HepG2 (cell line): ENCODE data around the gene STK11.

Source experiments
- ATF3 ChIP-seq: sonication (generic); formaldehyde crosslinking; IDR thresholded peaks from 2 replicates; pipeline ENCODE4 v1.4.0; 2020; ENCODE audit warnings: missing genetic modification reagents
- CSRNP2 ChIP-seq: sonication (generic); formaldehyde crosslinking; conservative IDR thresholded peaks from 2 replicates; pipeline ENCODE4 v1.8.0; 2022; ENCODE audit warnings: low read depth, missing genetic modification reagents
- DDIT3 ChIP-seq: sonication (generic); formaldehyde crosslinking; IDR thresholded peaks from 2 replicates; pipeline ENCODE4 v1.4.0; 2020; ENCODE audit warnings: mild to moderate bottlenecking, missing genetic modification reagents
- MAFF ChIP-seq: IDR thresholded peaks from 2 replicates; pipeline ENCODE4 v1.6.1; 2011; ENCODE audit warnings: low read depth, low read length, improper control_type of control experiment
- XBP1 ChIP-seq: sonication (generic); formaldehyde crosslinking; IDR thresholded peaks from 2 replicates; pipeline ENCODE4 v1.5.0; 2020; ENCODE audit warnings: missing genetic modification reagents
- ZNF12 ChIP-seq: sonication (generic); formaldehyde crosslinking; IDR thresholded peaks from 2 replicates; pipeline ENCODE4 v1.5.0; 2020; ENCODE audit warnings: missing genetic modification reagents

GRCh38 chr19:1258707-1259205, 53.2 kb downstream of the STK11 start:
- no peak for TF ChIP-seq MAFF
- no peak for TF ChIP-seq CSRNP2 (CRISPR knock-in tag)
- TF ChIP-seq ATF3, result no peak
- TF ChIP-seq ZNF12, result no peak
- no peak for TF ChIP-seq XBP1
- TF ChIP-seq DDIT3, result no peak
